Neutrophil (primary cell): ENCODE results near the gene ZNF496.

Experiments
- H3K27ac ChIP-seq: fragments of 200-600 bp; sonication (generic); 2 replicates; pipeline ENCODE4 v1.5.1; 2016; ENCODE audit warnings: mild to moderate bottlenecking, moderate library complexity
- H3K27me3 ChIP-seq: fragments of 200-600 bp; sonication (generic); 2 replicates; pipeline ENCODE4 v1.6.0; 2016; ENCODE audit warnings: mild to moderate bottlenecking
- H3K36me3 ChIP-seq: fragments of 200-600 bp; sonication (generic); 2 replicates; pipeline ENCODE4 v1.5.1; 2017
- H3K4me1 ChIP-seq, 2 experiments: fragments of 200-600 bp in 1 of 2; sonication (generic) in 1 of 2; 1 replicate in 1 of 2; 2 replicates in 1 of 2; pipeline versions ENCODE4 v1.5.1 to v1.6.1; 2013 to 2016; ENCODE audit warnings: low read depth in 1 of 2, low read length in 1 of 2, mild to moderate bottlenecking in 1 of 2, moderate library complexity in 1 of 2; ENCODE audit not compliant: control insufficient read depth in 1 of 2, insufficient read depth in 1 of 2
- H3K4me3 ChIP-seq, 2 experiments: fragments of 200-600 bp in 1 of 2; sonication (generic) in 1 of 2; 1 replicate in 1 of 2; 2 replicates in 1 of 2; pipeline ENCODE4 v1.5.1; 2013 to 2016; ENCODE audit warnings: low read depth in 1 of 2, low read length in 1 of 2, mild to moderate bottlenecking in 1 of 2, moderate library complexity in 1 of 2
- H3K9me3 ChIP-seq: fragments of 200-600 bp; sonication (generic); 2 replicates; pipeline ENCODE4 v1.5.1; 2016
- CTCF ChIP-seq: fragments of 200-600 bp; sonication (generic); IDR thresholded peaks from 2 replicates; pipeline ENCODE4 v1.5.1; 2016; ENCODE audit warnings: antibody characterized with exemption

Gene ZNF496

GRCh38 chr1:247274605-247275256 is 56.9 kb downstream of the ZNF496 start:
- H3K27me3 ChIP-seq, result no peaks in the 10 kb centered on the region
- no peak overlapping the region for H3K27ac ChIP-seq
- H3K4me1 ChIP-seq, result no peaks in the 10 kb centered on the region
- H3K4me3 ChIP-seq, result no peak overlapping the region
- TF ChIP-seq CTCF, result no peak
- no peaks in the 10 kb centered on the region for H3K9me3 ChIP-seq
- no peaks in the 10 kb centered on the region for H3K36me3 ChIP-seq

GRCh38 chr1:247273013-247273412 is 58.7 kb downstream of the ZNF496 start:
- TF ChIP-seq CTCF, result no peak
- H3K36me3 ChIP-seq, result no peaks in the 10 kb centered on the region
- H3K4me3 ChIP-seq, result no peak overlapping the region
- H3K27ac ChIP-seq, result no peak overlapping the region
- no peaks in the 10 kb centered on the region for H3K9me3 ChIP-seq
- H3K4me1 ChIP-seq, result no peaks in the 10 kb centered on the region
- H3K27me3 ChIP-seq, result no peaks in the 10 kb centered on the region

GRCh38 chr1:247270003-247270402 is 61.7 kb downstream of the ZNF496 start:
- H3K4me1 ChIP-seq, result no peaks in the 10 kb centered on the region
- H3K27me3 ChIP-seq, result no peaks in the 10 kb centered on the region
- H3K27ac ChIP-seq, result no peak overlapping the region
- H3K9me3 ChIP-seq, result no peaks in the 10 kb centered on the region
- no peak for TF ChIP-seq CTCF
- no peaks in the 10 kb centered on the region for H3K36me3 ChIP-seq
- no peak overlapping the region for H3K4me3 ChIP-seq

GRCh38 chr1:247269133-247269532 is 62.5 kb downstream of the ZNF496 start:
- Histone ChIP-seq H3K4me3 (no peak overlapping the region), H3K27ac (no peak overlapping the region), H3K36me3 (no peaks in the 10 kb centered on the region), H3K4me1 (no peaks in the 10 kb centered on the region), H3K27me3 (no peaks in the 10 kb centered on the region), H3K9me3 (no peaks in the 10 kb centered on the region)
- no peak for TF ChIP-seq CTCF

- no peaks in the 10 kb centered on the region for H3K27me3 ChIP-seq
- TF ChIP-seq CTCF, result no peak
- no peaks in the 10 kb centered on the region for H3K4me1 ChIP-seq
Observed at GRCh38 chr1:247268390-247269045, 63.1 kb downstream of the ZNF496 start.

More at GRCh38 chr1:247268390-247269045, 63.1 kb downstream of the ZNF496 start:
- Histone ChIP-seq H3K4me3 (no peak overlapping the region), H3K27ac (no peak overlapping the region), H3K9me3 (no peaks in the 10 kb centered on the region), H3K36me3 (no peaks in the 10 kb centered on the region)
